C4-2B (cell line): Measurements from ENCODE around the gene MID1IP1.

ENCODE experiments used
- CTCF ChIP-seq: fragments of 450-650 bp; conservative IDR thresholded peaks from 2 replicates; pipeline ENCODE4 v1.5.1; 2017; ENCODE audit warnings: mild to moderate bottlenecking
- ZFX ChIP-seq: fragments of 450-650 bp; IDR thresholded peaks from 2 replicates; pipeline ENCODE4 v1.6.1; 2017

GRCh38 chrX:38817004-38817703 is 15.9 kb downstream of the MID1IP1 start:
- TF ChIP-seq CTCF (no peak), ZFX (no peak)
